HepG2 (cell line): ENCODE measurements around the gene TKFC. TPM values are rescaled to one million over a fixed set of nuclear protein-coding genes. Genes with fewer than 3 reads are reported as not detected.
A peak's percentile ranks its signal among the peaks of the same experiment; 100 is the strongest.

ENCODE experiments used
- DNMT3B ChIP-seq: conservative IDR thresholded peaks from 2 replicates; pipeline ENCODE4 v1.6.1; 2016; ENCODE audit warnings: missing biosample characterization, control low read depth
- FOXM1 ChIP-seq: sonication (generic); formaldehyde crosslinking; IDR thresholded peaks from 2 replicates; pipeline ENCODE4 v1.5.0; 2020; ENCODE audit warnings: missing genetic modification reagents
- GATAD2A ChIP-seq: IDR thresholded peaks from 2 replicates; pipeline ENCODE4 v1.6.1; 2016
- KAT8 ChIP-seq: IDR thresholded peaks from 2 replicates; pipeline ENCODE4 v1.6.1; 2016; ENCODE audit warnings: missing genetic modification reagents, missing compliant biosample characterization
- KLF16 ChIP-seq, 2 experiments: sonication (generic) in 1 of 2; formaldehyde crosslinking in 1 of 2; IDR thresholded peaks; 2 replicates each; pipeline versions ENCODE4 v1.6.1 to v1.8.0; 2016 to 2023; ENCODE audit warnings: missing genetic modification reagents in 2 of 2, missing compliant biosample characterization in 1 of 2
- MAFF ChIP-seq: IDR thresholded peaks from 2 replicates; pipeline ENCODE4 v1.6.1; 2011; ENCODE audit warnings: low read depth, low read length, improper control_type of control experiment
- MED8 ChIP-seq: sonication (generic); formaldehyde crosslinking; IDR thresholded peaks from 2 replicates; pipeline ENCODE4 v1.8.1; 2023; ENCODE audit warnings: mild to moderate bottlenecking, missing genetic modification reagents; ENCODE audit not compliant: insufficient replicate concordance
- MTF1 ChIP-seq: sonication (generic); formaldehyde crosslinking; IDR thresholded peaks from 2 replicates; pipeline ENCODE4 v1.5.0; 2020; ENCODE audit warnings: missing genetic modification reagents
- PCBP1 ChIP-seq: fragments of 200-400 bp; formaldehyde crosslinking; IDR thresholded peaks from 2 replicates; pipeline ENCODE4 v1.6.1; 2017; ENCODE audit warnings: mild to moderate bottlenecking, low read depth, low read length, borderline replicate concordance
- ZNF224 ChIP-seq: sonication (generic); formaldehyde crosslinking; IDR thresholded peaks from 2 replicates; pipeline ENCODE4 v1.5.0; 2020; ENCODE audit warnings: mild to moderate bottlenecking, missing genetic modification reagents
- ZNF34 ChIP-seq: sonication (generic); formaldehyde crosslinking; IDR thresholded peaks from 2 replicates; pipeline ENCODE4 v1.4.0; 2020; ENCODE audit warnings: mild to moderate bottlenecking, missing genetic modification reagents, borderline replicate concordance
- ZNF383 ChIP-seq: sonication (generic); formaldehyde crosslinking; IDR thresholded peaks from 2 replicates; pipeline ENCODE4 v1.4.0; 2020; ENCODE audit warnings: missing genetic modification reagents, mild to moderate bottlenecking, borderline replicate concordance
- ZNF430 ChIP-seq: sonication (generic); formaldehyde crosslinking; IDR thresholded peaks from 2 replicates; pipeline ENCODE4 v1.9.0; 2021; ENCODE audit warnings: mild to moderate bottlenecking, missing genetic modification reagents
- ZNF557 ChIP-seq: sonication (generic); formaldehyde crosslinking; IDR thresholded peaks from 2 replicates; pipeline ENCODE4 v1.4.0; 2020; ENCODE audit warnings: missing genetic modification reagents
- ZNF607 ChIP-seq: sonication (generic); formaldehyde crosslinking; IDR thresholded peaks from 2 replicates; pipeline ENCODE4 v1.5.1; 2020; ENCODE audit warnings: missing genetic modification reagents, mild to moderate bottlenecking, borderline replicate concordance
- ZSCAN29 ChIP-seq: sonication (generic); formaldehyde crosslinking; conservative IDR thresholded peaks from 2 replicates; pipeline ENCODE4 v1.4.0; 2020; ENCODE audit warnings: mild to moderate bottlenecking, missing genetic modification reagents
- polyA plus RNA-seq, 8 experiments: library from polyadenylated mRNA; depleted of rRNA in 3 of 8; stranded (reverse) in 7 of 8; unstranded in 1 of 8; fragments of >200 nt; fragmentation: Illumina TruSeq in 4 of 8; extraction: Trizol in 4 of 8; gene quantifications; 2 replicates each; pipeline versions ENCODE4 v1.2.1 to v1.2.3, GENCODE V29; 2011 to 2016; ENCODE audit warnings: low read depth in 4 of 8, missing spikeins in 1 of 8, mixed read lengths in 1 of 8; ENCODE audit not compliant: insufficient read depth in 1 of 8
- total RNA-seq, 5 experiments: library from RNA; depleted of rRNA; stranded (reverse); fragments of >200 nt; fragmentation: Illumina TruSeq; extraction: Trizol; gene quantifications; 2 replicates each; pipeline ENCODE4 v1.2.3, GENCODE V29; 2016; ENCODE audit warnings: low read depth in 1 of 5
- TF ChIP-seq, protein P1 (sequence below): IDR thresholded peaks from 2 replicates; pipeline ENCODE4 v1.6.1; 2012; ENCODE audit warnings: inconsistent platforms
- TF ChIP-seq, protein P2 (sequence below), 2 experiments: sonication (generic) in 1 of 2; formaldehyde crosslinking in 1 of 2; IDR thresholded peaks; 2 replicates each; pipeline versions ENCODE4 v1.4.0 to v1.6.1; 2018 to 2020; ENCODE audit warnings: missing genetic modification reagents in 2 of 2, borderline replicate concordance in 1 of 2, low read depth in 1 of 2, mild to moderate bottlenecking in 1 of 2, missing biosample characterization in 1 of 2
- TF ChIP-seq, protein P3 (sequence below): IDR thresholded peaks from 2 replicates; pipeline ENCODE4 v1.6.1; 2016; ENCODE audit warnings: missing compliant biosample characterization, missing genetic modification reagents, borderline replicate concordance
- TF ChIP-seq, protein P4 (sequence below): sonication (generic); formaldehyde crosslinking; IDR thresholded peaks from 2 replicates; pipeline ENCODE4 v1.9.0; 2021; ENCODE audit warnings: missing genetic modification reagents, borderline replicate concordance
- TF ChIP-seq, protein P5 (sequence below): IDR thresholded peaks from 2 replicates; pipeline ENCODE4 v1.6.1; 2016
- TF ChIP-seq, protein P6 (sequence below): conservative IDR thresholded peaks from 2 replicates; pipeline ENCODE4 v1.6.1; 2018; ENCODE audit warnings: missing genetic modification reagents

TKFC gene
- total and polyA plus RNA-seq, 2 of the 13 experiments (the other 11 are each of a cell fraction or from before 2014, with no cell fraction given): 147 to 197 TPM

DNA sequence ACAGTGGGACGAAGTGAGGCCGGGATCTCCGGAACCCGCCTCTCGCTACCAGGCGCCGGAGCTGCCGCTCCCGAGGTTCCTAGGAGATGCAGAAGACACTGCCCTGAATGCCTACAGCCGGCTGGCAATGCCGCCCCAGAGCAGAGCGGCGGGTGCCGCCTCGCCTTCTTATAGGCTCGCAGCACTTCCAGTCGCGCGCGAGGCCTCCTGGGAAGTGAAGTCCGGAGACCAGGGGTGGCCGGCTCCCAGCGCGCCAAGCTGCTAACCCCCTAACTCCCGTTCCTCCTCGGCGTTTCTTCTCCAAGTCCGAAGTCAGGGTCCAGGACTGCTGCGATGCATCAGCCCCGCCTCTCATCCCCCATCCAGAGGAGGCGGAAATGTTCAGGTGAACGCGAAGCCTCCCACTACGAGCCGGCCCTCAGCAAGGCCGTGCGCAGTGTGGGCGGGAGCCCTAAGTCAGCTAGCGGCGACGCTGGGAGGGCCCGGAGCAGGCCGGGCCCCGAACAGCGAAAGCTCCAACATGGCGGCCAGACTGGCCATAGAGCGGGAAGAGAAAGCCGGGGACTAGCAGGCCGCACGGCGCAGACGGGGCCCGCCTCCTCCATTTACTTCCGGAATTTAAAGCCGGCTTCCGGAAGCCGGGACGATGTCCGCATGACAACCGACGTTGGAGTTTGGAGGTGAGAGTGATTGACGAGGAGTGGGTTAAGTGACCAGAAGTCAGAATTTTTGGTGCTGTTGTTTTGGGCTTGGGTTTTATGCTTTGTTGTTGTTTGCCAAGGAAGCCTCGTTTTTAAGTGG lies 28.9 kb downstream of the TKFC start, which contains the start of the genes CYB561A3 and TMEM138 (continued):
- TF ChIP-seq ZSCAN29 (CRISPR knock-in tag) (0 out of 2 replicates have a peak, but pooled peaks have one; percentile 75), ZNF34 (peak; percentile 88; the same call in 1 of the 2 replicates), FOXM1 (CRISPR knock-in tag) (peak; percentile 77; the same call in 1 of the 2 replicates), ZNF430 (CRISPR knock-in tag) (peak; percentile 71; the same call in 1 of the 2 replicates), DNMT3B (CRISPR knock-in tag) (0 out of 2 replicates have a peak, but pooled peaks have one; percentile 28), GATAD2A (CRISPR knock-in tag) (peak; percentile 11; the same call in 1 of the 2 replicates), MTF1 (peak; percentile 81), ZNF557 (CRISPR knock-in tag) (0 out of 2 replicates have a peak, but pooled peaks have one; percentile 44), KLF16 (CRISPR knock-in tag; IDR thresholded peaks at IDR 0.05) (peak in 1 of 2 experiments; percentile 75; a peak in 2 of 4 replicates), ZNF224 (CRISPR knock-in tag) (0 out of 2 replicates have a peak, but pooled peaks have one; percentile 13), MAFF (no peak), PCBP1 (no peak), ZNF383 (0 out of 2 replicates have a peak, but pooled peaks have one; percentile 74), KAT8 (peak; percentile 95), MED8 (CRISPR knock-in tag) (peak; percentile 52), ZNF607 (CRISPR knock-in tag) (peak; percentile 58; the same call in 1 of the 2 replicates)
- TF ChIP-seq, protein P1, sequence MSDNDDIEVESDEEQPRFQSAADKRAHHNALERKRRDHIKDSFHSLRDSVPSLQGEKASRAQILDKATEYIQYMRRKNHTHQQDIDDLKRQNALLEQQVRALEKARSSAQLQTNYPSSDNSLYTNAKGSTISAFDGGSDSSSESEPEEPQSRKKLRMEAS: peak; percentile 90
- TF ChIP-seq, protein P2, sequence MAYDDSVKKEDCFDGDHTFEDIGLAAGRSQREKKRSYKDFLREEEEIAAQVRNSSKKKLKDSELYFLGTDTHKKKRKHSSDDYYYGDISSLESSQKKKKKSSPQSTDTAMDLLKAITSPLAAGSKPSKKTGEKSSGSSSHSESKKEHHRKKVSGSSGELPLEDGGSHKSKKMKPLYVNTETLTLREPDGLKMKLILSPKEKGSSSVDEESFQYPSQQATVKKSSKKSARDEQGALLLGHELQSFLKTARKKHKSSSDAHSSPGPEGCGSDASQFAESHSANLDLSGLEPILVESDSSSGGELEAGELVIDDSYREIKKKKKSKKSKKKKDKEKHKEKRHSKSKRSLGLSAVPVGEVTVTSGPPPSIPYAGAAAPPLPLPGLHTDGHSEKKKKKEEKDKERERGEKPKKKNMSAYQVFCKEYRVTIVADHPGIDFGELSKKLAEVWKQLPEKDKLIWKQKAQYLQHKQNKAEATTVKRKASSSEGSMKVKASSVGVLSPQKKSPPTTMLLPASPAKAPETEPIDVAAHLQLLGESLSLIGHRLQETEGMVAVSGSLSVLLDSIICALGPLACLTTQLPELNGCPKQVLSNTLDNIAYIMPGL (CRISPR knock-in tag; IDR thresholded peaks at IDR 0.05; ENCODE audit: borderline replicate concordance in 1 of 2, low read depth in 1 of 2): peak; percentile 27 to 85; a peak in 2 of 4 replicates
- TF ChIP-seq, protein P3, sequence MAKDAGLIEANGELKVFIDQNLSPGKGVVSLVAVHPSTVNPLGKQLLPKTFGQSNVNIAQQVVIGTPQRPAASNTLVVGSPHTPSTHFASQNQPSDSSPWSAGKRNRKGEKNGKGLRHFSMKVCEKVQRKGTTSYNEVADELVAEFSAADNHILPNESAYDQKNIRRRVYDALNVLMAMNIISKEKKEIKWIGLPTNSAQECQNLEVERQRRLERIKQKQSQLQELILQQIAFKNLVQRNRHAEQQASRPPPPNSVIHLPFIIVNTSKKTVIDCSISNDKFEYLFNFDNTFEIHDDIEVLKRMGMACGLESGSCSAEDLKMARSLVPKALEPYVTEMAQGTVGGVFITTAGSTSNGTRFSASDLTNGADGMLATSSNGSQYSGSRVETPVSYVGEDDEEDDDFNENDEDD (CRISPR knock-in tag): peak; percentile 83; the same call in 1 of the 2 replicates
- TF ChIP-seq, protein P4, sequence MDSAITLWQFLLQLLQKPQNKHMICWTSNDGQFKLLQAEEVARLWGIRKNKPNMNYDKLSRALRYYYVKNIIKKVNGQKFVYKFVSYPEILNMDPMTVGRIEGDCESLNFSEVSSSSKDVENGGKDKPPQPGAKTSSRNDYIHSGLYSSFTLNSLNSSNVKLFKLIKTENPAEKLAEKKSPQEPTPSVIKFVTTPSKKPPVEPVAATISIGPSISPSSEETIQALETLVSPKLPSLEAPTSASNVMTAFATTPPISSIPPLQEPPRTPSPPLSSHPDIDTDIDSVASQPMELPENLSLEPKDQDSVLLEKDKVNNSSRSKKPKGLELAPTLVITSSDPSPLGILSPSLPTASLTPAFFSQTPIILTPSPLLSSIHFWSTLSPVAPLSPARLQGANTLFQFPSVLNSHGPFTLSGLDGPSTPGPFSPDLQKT (CRISPR knock-in tag): no peak
- TF ChIP-seq, protein P5, sequence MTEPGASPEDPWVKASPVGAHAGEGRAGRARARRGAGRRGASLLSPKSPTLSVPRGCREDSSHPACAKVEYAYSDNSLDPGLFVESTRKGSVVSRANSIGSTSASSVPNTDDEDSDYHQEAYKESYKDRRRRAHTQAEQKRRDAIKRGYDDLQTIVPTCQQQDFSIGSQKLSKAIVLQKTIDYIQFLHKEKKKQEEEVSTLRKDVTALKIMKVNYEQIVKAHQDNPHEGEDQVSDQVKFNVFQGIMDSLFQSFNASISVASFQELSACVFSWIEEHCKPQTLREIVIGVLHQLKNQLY (CRISPR knock-in tag): peak; percentile 9; the same call in 1 of the 2 replicates
- TF ChIP-seq, protein P6, sequence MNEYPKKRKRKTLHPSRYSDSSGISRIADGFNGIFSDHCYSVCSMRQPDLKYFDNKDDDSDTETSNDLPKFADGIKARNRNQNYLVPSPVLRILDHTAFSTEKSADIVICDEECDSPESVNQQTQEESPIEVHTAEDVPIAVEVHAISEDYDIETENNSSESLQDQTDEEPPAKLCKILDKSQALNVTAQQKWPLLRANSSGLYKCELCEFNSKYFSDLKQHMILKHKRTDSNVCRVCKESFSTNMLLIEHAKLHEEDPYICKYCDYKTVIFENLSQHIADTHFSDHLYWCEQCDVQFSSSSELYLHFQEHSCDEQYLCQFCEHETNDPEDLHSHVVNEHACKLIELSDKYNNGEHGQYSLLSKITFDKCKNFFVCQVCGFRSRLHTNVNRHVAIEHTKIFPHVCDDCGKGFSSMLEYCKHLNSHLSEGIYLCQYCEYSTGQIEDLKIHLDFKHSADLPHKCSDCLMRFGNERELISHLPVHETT (CRISPR knock-in tag): peak; percentile 64; the same call in 1 of the 2 replicates
